ENCODE measurements around the gene CD1C. TPM values are rescaled to one million over a fixed set of nuclear protein-coding genes. Genes with fewer than 3 reads are reported as not detected.
"Not testable (repeated sequence)": the region's sequence is repeated elsewhere in the genome, so short reads cannot be mapped to it uniquely, and the experiment has no call there.

Gene CD1C
- total and polyA plus RNA-seq, 2 donors (not counting 1 experiment from before 2014, with no cell fraction given) = 7.4 to 96.8 TPM

DNA sequence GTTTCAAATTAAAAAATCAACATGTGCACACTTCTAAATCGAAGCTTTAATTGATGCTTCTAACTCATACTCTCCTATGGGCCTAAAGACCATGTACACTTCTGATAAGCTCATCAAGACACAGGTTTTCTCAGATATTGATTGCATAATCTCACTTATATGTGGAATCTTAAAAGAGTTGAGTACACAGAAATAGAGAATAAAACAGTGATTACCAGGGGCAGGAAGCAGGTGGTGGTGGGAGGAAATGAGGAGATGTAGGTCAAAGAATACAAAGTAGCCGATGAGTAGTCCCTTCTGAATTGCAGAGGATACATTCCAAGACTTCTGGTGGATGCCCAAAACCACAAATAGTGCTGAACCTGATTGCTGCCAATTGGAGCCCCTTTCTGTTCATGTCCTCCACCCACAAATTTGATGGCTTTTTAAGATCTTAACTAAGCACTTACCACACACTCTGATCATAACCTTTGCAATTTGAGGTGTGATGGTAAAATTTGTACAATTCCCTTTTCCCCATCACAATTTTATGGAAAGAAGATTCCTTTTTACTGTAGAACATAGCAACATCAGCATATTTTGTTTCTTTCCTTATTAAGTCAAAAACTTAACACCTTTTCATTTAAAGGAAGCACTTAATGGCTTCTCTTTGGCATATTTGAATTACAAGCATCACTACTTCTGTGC is 44.9 kb downstream of the CD1C start:
- H3K27ac ChIP-seq (ENCODE audit: low read length in 2 of 2) = peak overlapping the region in 1 of 2 donors; percentile 39
- Mint-ChIP-seq H3K27me3 (no peaks in the 10 kb centered on the region), H3K4me3 (peak overlapping the region; percentile 57), H3K4me1 (peaks cover 33% of the 10 kb centered on the region), H3K27ac (peak overlapping the region; percentile 2), H3K9me3 (ENCODE audit: insufficient read depth) (peaks cover 5% of the 10 kb centered on the region)
- H4K20me1 ChIP-seq (ENCODE audit: control insufficient read depth, insufficient read depth, low read length, poor library complexity, severe bottlenecking) = no peaks in the 10 kb centered on the region
- H2AFZ ChIP-seq (ENCODE audit: insufficient read depth, low read depth, low read length, poor library complexity, severe bottlenecking) = peak overlapping the region; percentile 35
- ATAC-seq (ENCODE audit: low read depth) (no peak), DNase-seq (no peak)
- no peak for TF ChIP-seq EZH2 (IDR thresholded peaks at IDR 0.05; ENCODE audit: borderline replicate concordance, insufficient read depth, low read depth, low read length, poor library complexity, severe bottlenecking)
- TF ChIP-seq, protein P1, sequence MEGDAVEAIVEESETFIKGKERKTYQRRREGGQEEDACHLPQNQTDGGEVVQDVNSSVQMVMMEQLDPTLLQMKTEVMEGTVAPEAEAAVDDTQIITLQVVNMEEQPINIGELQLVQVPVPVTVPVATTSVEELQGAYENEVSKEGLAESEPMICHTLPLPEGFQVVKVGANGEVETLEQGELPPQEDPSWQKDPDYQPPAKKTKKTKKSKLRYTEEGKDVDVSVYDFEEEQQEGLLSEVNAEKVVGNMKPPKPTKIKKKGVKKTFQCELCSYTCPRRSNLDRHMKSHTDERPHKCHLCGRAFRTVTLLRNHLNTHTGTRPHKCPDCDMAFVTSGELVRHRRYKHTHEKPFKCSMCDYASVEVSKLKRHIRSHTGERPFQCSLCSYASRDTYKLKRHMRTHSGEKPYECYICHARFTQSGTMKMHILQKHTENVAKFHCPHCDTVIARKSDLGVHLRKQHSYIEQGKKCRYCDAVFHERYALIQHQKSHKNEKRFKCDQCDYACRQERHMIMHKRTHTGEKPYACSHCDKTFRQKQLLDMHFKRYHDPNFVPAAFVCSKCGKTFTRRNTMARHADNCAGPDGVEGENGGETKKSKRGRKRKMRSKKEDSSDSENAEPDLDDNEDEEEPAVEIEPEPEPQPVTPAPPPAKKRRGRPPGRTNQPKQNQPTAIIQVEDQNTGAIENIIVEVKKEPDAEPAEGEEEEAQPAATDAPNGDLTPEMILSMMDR (IDR thresholded peaks at IDR 0.05) = no peak
- 11% methylated on average over 1 of the region's 2 CpGs for WGBS (ENCODE audit: insufficient coverage)
- ChIA-PET POLR2A (no interaction called here), CTCF (interaction anchor here (0.7 to 14.2 kb wide), 3 partner anchors 88 to 162 kb away, joined by 3 to 280 read pairs (median 3); no protein-coding TSS in a partner anchor)
- intact Hi-C loops (cut with micrococcal nuclease) = no loop called here
- no peaks in the 10 kb centered on the region for H3K36me3 ChIP-seq (replicated peaks in 1 of 2; ENCODE audit: control extremely low read depth in 1 of 2, control insufficient read depth in 1 of 2, extremely low read depth in 1 of 2, insufficient read depth in 2 of 2, low read length in 1 of 2)
- no peak overlapping the region for H3K4me3 ChIP-seq (ENCODE audit: control extremely low read depth in 1 of 5, extremely low read depth in 1 of 5, insufficient read depth in 1 of 5, low read depth in 2 of 5, low read length in 4 of 5)
- peak overlapping the region; percentile 47 for H3K4me2 ChIP-seq (replicated peaks; ENCODE audit: low read depth, low read length, poor library complexity, severe bottlenecking)
- H3K4me1 ChIP-seq (ENCODE audit: control insufficient read depth in 2 of 2, insufficient read depth in 2 of 2, low read length in 2 of 2) = peaks cover 48 to 52% of the 10 kb centered on the region in 2 donors
- no peaks in the 10 kb centered on the region for H3K27me3 ChIP-seq (replicated peaks in 1 of 4; ENCODE audit: control extremely low read depth in 1 of 4, control insufficient read depth in 3 of 4, insufficient read depth in 4 of 4, low read length in 3 of 4)
- peaks cover 0 to 13% (median 0%) of the 10 kb centered on the region in 3 donors for H3K9me3 ChIP-seq (ENCODE audit: control extremely low read depth in 1 of 3, control insufficient read depth in 2 of 3, insufficient read depth in 1 of 3, low read length in 2 of 3)
- H3K79me2 ChIP-seq (ENCODE audit: control insufficient read depth, insufficient read depth, low read length) = no peaks in the 10 kb centered on the region
- H3K9ac ChIP-seq (ENCODE audit: low read length) = no peak overlapping the region

DNA sequence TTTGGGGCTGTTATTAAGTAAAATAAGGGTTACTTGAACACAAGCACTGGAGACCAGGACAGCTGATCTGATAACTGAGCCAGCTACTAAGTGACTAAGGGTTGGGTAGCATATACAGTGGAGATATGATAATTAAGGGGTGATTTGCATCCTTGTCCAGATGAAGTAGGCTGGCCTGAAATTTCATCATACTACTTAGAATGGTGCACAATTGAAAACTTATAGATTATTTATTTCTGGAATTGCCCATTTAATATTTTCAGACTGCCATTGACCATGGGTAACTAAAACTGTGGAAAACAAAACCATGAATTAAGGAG is 45.5 kb downstream of the CD1C start:
- no peak for TF ChIP-seq EZH2 (IDR thresholded peaks at IDR 0.05; ENCODE audit: borderline replicate concordance, insufficient read depth, low read depth, low read length, poor library complexity, severe bottlenecking)
- TF ChIP-seq, protein P1 (IDR thresholded peaks at IDR 0.05) = no peak
- ATAC-seq (ENCODE audit: low read depth) = no peak
- no peak for DNase-seq
- ChIA-PET POLR2A (no interaction called here), CTCF (interaction anchor here (14.2 kb wide), 1 partner anchor 130 kb away, joined by 280 read pairs; no protein-coding TSS in a partner anchor)
- H3K9me3 ChIP-seq (ENCODE audit: control extremely low read depth in 1 of 3, control insufficient read depth in 2 of 3, insufficient read depth in 1 of 3, low read length in 2 of 3) = peaks cover 0 to 13% (median 0%) of the 10 kb centered on the region in 3 donors
- peaks cover 33% of the 10 kb centered on the region for H3K4me1 Mint-ChIP-seq
- no peak overlapping the region for H3K4me2 ChIP-seq (replicated peaks; ENCODE audit: low read depth, low read length, poor library complexity, severe bottlenecking)
- H3K27ac Mint-ChIP-seq = no peak overlapping the region
- no peak overlapping the region for H3K27ac ChIP-seq (ENCODE audit: low read length in 2 of 2)
- H2AFZ ChIP-seq (ENCODE audit: insufficient read depth, low read depth, low read length, poor library complexity, severe bottlenecking) = peak overlapping the region; percentile 35
- no peaks in the 10 kb centered on the region for H3K27me3 ChIP-seq (replicated peaks in 1 of 4; ENCODE audit: control extremely low read depth in 1 of 4, control insufficient read depth in 3 of 4, insufficient read depth in 4 of 4, low read length in 3 of 4)
- H3K4me3 Mint-ChIP-seq = peak overlapping the region; percentile 57
- peaks cover 44 to 47% of the 10 kb centered on the region in 2 donors for H3K4me1 ChIP-seq (ENCODE audit: control insufficient read depth in 2 of 2, insufficient read depth in 2 of 2, low read length in 2 of 2)
- no peak overlapping the region for H3K9ac ChIP-seq (ENCODE audit: low read length)
- H3K79me2 ChIP-seq (ENCODE audit: control insufficient read depth, insufficient read depth, low read length) = no peaks in the 10 kb centered on the region
- H4K20me1 ChIP-seq (ENCODE audit: control insufficient read depth, insufficient read depth, low read length, poor library complexity, severe bottlenecking) = no peaks in the 10 kb centered on the region
- intact Hi-C loops (cut with micrococcal nuclease) = no loop called here
- H3K27me3 Mint-ChIP-seq = no peaks in the 10 kb centered on the region
- no peak overlapping the region for H3K4me3 ChIP-seq (ENCODE audit: control extremely low read depth in 1 of 5, extremely low read depth in 1 of 5, insufficient read depth in 1 of 5, low read depth in 2 of 5, low read length in 4 of 5)
- no peaks in the 10 kb centered on the region for H3K36me3 ChIP-seq (replicated peaks in 1 of 2; ENCODE audit: control extremely low read depth in 1 of 2, control insufficient read depth in 1 of 2, extremely low read depth in 1 of 2, insufficient read depth in 2 of 2, low read length in 1 of 2)
- peaks cover 5% of the 10 kb centered on the region for H3K9me3 Mint-ChIP-seq (ENCODE audit: insufficient read depth)

GRCh38 chr1:158336413-158336812 is 46.7 kb downstream of the CD1C start:
- H3K9me3 Mint-ChIP-seq (ENCODE audit: insufficient read depth); H3K27ac Mint-ChIP-seq; H3K79me2 ChIP-seq (ENCODE audit: control insufficient read depth, insufficient read depth, low read length); H3K27ac ChIP-seq (ENCODE audit: low read length in 2 of 2); H3K36me3 ChIP-seq (replicated peaks in 1 of 2; ENCODE audit: control extremely low read depth in 1 of 2, control insufficient read depth in 1 of 2, extremely low read depth in 1 of 2, insufficient read depth in 2 of 2, low read length in 1 of 2); H3K4me3 Mint-ChIP-seq; ATAC-seq (ENCODE audit: low read depth); H4K20me1 ChIP-seq (ENCODE audit: control insufficient read depth, insufficient read depth, low read length, poor library complexity, severe bottlenecking); H2AFZ ChIP-seq (ENCODE audit: insufficient read depth, low read depth, low read length, poor library complexity, severe bottlenecking); intact Hi-C loops (cut with micrococcal nuclease); H3K27me3 Mint-ChIP-seq; POLR2A ChIA-PET; DNase-seq; H3K4me3 ChIP-seq (ENCODE audit: control extremely low read depth in 1 of 5, extremely low read depth in 1 of 5, insufficient read depth in 1 of 5, low read depth in 2 of 5, low read length in 4 of 5); H3K4me2 ChIP-seq (replicated peaks; ENCODE audit: low read depth, low read length, poor library complexity, severe bottlenecking); H3K27me3 ChIP-seq (replicated peaks in 1 of 4; ENCODE audit: control extremely low read depth in 1 of 4, control insufficient read depth in 3 of 4, insufficient read depth in 4 of 4, low read length in 3 of 4); H3K9ac ChIP-seq (ENCODE audit: low read length): not testable (repeated sequence)
- CTCF ChIA-PET = interaction anchor here (1.4 to 14.2 kb wide), 2 partner anchors 12 to 131 kb away, joined by 4 to 280 read pairs; no protein-coding TSS in a partner anchor
- peaks cover 33% of the 10 kb centered on the region for H3K4me1 Mint-ChIP-seq
- WGBS (ENCODE audit: insufficient coverage) = 82% methylated on average over 6 of the region's 7 CpGs
- peaks cover 0 to 13% (median 2%) of the 10 kb centered on the region in 3 donors for H3K9me3 ChIP-seq (ENCODE audit: control extremely low read depth in 1 of 3, control insufficient read depth in 2 of 3, insufficient read depth in 1 of 3, low read length in 2 of 3)
- peaks cover 34% of the 10 kb centered on the region in 2 donors for H3K4me1 ChIP-seq (ENCODE audit: control insufficient read depth in 2 of 2, insufficient read depth in 2 of 2, low read length in 2 of 2)
